Effector memory CD4-positive, alpha-beta T cell (primary cell): ENCODE results near the gene SOX18.

ENCODE experiments used
- DNase-seq, 3 donors: peaks; one replicate each; pipeline ENCODE4 v3.0.0-alpha.2; 2020
- H3K27ac ChIP-seq: 2 replicates; pipeline ENCODE4 v1.7.0; 2013; ENCODE audit warnings: mild to moderate bottlenecking, low read length, moderate library complexity; ENCODE audit not compliant: insufficient read depth, poor library complexity, severe bottlenecking
- H3K27me3 ChIP-seq: replicated peaks from 2 replicates; pipeline ENCODE4 v1.7.0; 2013; ENCODE audit warnings: mild to moderate bottlenecking, low read length; ENCODE audit not compliant: insufficient read depth, control insufficient read depth, poor library complexity, severe bottlenecking
- H3K36me3 ChIP-seq: 2 replicates; pipeline ENCODE4 v1.7.0; 2013; ENCODE audit warnings: mild to moderate bottlenecking, low read length, moderate library complexity; ENCODE audit not compliant: control insufficient read depth, insufficient read depth
- H3K4me1 ChIP-seq: 2 replicates; pipeline ENCODE4 v1.7.0; 2013; ENCODE audit warnings: low read length, mild to moderate bottlenecking; ENCODE audit not compliant: control insufficient read depth, insufficient read depth, poor library complexity, severe bottlenecking
- H3K4me3 ChIP-seq: 2 replicates; pipeline ENCODE4 v1.7.0; 2013; ENCODE audit warnings: low read length, low read depth, mild to moderate bottlenecking; ENCODE audit not compliant: insufficient read depth, poor library complexity, severe bottlenecking
- H3K9me3 ChIP-seq: 2 replicates; pipeline ENCODE4 v1.7.0; 2013; ENCODE audit warnings: mild to moderate bottlenecking, low read length, moderate library complexity; ENCODE audit not compliant: control insufficient read depth

Gene SOX18

DNA sequence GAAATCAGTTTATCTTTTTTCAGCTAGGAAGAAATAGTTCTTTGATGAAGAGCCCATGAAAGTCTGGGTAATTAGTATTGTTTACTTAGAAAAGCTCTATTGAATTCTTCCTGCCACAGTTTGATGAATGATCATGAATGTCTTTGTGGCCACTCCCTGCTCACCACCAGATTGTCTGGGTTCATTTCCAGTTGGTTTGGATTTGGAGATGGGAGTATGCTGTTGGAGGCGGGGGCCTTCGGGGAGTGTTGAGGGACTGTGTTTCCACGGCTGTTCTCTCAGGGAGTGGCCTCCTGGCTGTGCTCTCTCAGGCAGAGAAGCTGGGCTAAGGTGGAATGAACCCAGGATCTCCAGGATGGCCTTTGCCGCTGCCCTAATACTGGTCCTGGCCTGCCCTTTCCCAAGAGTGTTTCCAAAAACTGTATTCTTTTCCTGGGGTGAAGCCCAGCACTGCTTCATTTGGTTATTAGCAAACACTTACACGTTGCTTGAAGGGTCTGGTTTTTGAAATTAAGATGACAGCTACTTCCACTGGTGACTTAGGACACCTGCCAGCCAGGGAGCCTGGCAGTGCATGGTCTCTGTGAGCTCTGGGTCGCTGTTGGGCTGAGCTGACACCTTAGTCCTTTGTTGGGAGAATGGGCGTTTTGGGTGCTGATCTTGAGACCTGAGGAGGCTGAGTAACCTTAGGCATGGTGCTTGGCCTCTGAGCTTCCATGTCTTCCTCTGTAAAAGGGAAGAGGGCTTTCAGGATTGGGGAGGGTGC, 45.3 kb downstream of the SOX18 start:
- Histone ChIP-seq H3K27ac (no peak overlapping the region), H3K4me1 (no peaks in the 10 kb centered on the region), H3K27me3 (no peaks in the 10 kb centered on the region), H3K4me3 (no peak overlapping the region), H3K36me3 (peaks cover 85% of the 10 kb centered on the region), H3K9me3 (peaks cover 3% of the 10 kb centered on the region)
- DNase-seq: no peak

DNA sequence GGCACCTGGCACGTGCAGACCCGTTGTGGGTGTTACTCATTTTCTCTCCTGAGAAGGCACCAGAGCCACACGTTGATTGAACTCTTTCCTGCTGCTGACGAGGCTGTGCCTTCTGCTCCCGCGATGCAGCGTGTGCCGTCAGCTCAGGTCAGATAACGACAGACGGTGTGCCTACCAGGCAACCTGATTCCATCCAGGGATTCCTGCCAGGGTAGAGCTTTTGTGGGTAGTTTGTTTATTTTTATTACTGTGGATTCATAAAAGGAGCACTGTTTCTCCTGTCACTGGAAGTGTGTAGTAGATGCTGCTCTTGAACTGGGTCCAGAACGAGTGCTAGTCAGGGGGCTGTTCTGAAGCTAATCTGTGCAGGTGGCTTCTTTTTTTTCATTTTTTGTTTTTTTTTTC, 47.8 kb downstream of the SOX18 start:
- H3K27me3 ChIP-seq: no peaks in the 10 kb centered on the region
- peaks cover 70% of the 10 kb centered on the region for H3K36me3 ChIP-seq
- no peak overlapping the region for H3K27ac ChIP-seq
- H3K4me3 ChIP-seq: no peak overlapping the region
- H3K4me1 ChIP-seq: no peaks in the 10 kb centered on the region
- DNase-seq: no peak
- no peaks in the 10 kb centered on the region for H3K9me3 ChIP-seq

DNA sequence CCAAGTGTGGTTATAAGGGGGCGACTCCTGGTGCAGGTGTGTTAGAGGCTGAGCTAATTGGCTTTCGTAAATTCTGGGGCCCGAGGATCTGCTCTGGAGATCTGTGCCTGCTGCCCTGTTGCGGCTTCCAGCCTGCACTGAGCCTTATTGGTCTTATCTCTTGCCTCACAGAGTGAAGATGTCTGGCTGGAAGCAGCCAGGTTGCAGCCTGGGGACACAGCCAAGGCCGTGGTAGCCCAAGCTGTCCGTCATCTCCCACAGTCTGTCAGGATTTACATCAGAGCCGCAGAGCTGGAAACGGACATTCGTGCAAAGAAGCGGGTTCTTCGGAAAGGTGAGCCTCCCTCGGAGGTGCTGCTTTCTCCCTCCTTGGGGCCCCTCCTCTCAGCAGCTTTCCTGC, 48.5 kb downstream of the SOX18 start:
- no peak for DNase-seq
- H3K36me3 ChIP-seq: peaks cover 72% of the 10 kb centered on the region
- no peak overlapping the region for H3K4me3 ChIP-seq
- no peaks in the 10 kb centered on the region for H3K4me1 ChIP-seq
- H3K27me3 ChIP-seq: no peaks in the 10 kb centered on the region
- no peaks in the 10 kb centered on the region for H3K9me3 ChIP-seq
- no peak overlapping the region for H3K27ac ChIP-seq
